HS-5 (cell line): ENCODE results near the gene GSN.

Experiments
- DNase-seq: peaks from one replicate; pipeline ENCODE4 v3.0.0-alpha.2; 2012; ENCODE audit warnings: low read depth

Gene GSN

GRCh38 chr9:121267689-121268597, at the start of gene GSN:
GSN (plus strand) TSS chr9:121268162; CDS start chr9:121301972, 33,810 bp downstream.
- DNase-seq = no peak

DNA sequence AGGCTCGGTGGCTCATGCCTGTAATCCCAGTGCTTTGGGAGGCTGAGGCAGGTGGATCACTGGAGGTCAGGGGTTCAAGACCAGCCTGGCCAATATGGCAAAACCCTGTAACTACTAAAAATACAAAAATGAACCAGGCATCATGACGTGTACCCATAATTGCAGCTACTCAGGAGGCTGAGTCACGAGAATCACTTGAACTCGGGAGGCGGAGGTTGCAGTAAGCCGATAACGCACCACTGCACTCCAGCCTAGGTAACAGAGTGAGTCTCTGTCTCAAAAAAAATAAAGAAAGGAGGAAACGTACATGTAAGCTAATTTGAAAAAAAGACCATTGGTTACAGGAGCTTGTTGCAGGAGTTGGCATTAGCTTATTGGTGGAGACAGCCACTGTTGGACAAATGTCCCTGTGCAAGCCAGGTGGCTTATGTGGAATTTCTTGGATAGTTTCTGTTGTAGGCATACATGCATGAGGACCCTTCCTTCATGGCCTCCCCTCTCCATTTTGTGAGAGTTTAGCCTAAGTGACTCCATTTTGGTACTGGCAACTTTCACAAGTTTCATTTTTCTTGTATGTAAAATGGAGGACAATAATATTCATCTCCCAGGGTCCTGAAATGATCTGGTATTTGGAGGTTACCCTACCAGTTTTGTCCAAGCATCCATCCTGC, 49.5 kb upstream of the GSN start:
- no peak for DNase-seq

DNA sequence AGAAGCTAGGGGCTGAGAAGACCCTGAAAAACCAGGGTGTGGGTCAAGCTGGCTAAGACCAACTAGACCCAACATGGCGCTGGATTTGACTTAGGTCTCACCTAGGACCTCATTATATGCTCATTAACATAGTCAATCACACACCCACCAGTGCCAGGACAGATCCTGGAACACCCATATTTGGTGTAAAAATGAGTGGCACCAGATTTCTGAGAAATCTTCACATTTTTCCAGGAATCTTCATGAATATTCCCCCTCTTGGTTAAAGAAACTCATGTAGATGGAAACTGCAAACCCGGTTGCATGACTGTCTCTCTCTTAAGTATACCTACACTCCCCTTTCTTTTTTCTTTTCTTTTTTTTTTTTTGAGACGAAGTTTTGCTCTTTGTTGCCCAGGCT, 48.4 kb upstream of the GSN start:
- no peak for DNase-seq

DNA sequence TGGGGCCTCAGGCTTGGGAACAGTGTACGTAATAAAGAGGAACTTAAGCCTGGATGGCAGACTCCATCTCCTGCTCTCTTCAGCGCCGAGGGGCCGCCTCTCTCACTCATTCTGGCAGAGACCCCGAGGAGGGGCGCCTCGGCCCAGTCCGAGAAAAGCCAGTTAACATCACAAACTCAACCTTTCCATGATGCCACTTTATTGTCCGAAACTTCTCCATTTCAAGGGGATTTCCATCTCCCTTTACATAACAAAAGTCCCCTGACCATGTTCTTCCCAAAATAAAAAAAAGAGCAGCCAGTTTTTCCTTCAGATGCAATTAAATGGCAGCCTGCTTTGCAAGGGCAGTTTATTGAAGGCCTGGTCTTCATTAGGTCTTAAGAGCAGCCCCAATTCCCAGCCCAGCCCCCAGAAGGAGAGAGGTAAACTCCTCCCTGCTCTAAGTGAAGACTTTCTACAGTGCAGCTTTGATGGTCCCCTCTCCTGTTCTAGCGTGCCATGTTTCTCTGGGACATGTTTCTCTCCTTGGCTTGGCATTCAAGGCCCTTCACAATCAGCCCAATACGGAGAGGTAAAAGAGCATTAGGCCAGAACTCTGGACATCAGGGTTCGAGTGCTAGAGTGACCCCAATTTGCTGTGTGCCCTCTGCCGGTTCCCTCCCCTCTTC, 46.8 kb upstream of the GSN start:
- DNase-seq = no peak

DNA sequence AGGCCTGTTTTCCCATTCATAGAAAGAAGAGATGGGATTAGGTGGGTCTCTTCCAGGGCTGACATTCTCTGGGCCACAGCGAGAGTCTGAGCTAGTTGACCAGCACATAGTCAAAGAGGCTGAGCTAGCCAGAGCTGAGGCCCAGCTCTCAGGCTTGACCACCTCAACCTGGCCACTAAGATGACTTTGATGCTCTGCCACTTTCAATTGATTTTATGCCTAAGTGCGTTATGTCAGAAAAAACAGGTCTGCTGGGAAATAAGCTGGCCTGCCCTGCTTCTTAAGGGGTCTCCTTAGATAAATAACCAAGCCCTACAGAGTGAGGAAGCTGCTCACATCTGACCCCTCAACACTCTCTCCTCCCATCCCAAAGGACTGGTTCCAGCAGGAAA, 46.3 kb upstream of the GSN start:
- no peak for DNase-seq

DNA sequence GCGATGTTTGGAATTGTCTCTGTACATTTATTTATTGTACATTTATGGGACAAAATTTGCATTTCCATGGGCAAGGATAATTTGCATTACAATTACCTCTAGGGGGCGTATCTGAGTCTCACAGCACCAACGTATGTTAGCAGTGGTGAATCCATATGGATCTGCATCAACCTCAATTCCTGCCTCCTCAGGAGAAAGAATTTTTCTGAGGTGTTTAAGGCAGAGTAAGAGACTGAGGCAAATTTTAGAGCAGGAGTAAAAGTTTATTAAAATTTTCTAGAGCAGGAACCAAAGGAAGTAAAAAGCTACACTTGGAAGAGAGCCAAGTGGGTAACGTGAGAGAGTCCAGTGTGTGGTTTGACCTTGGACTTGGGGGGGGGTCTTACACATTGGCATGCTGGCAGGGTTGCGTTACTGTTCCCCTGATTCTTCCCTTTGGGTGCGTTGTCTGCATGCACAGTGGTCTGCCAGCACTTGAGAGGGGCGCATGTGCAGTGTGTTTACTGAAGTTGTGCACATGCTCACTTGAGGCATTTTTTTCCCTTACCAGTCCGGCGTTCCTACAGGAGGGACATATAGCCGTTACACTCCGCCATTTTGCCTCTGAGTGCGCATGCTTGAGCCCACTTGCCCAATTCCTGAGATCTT, 45.3 kb upstream of the GSN start:
- no peak for DNase-seq

GRCh38 chr9:121225240-121225639, 42.7 kb upstream of the GSN start:
- DNase-seq = no peak

- DNase-seq = no peak
These were observed 41.8 kb upstream of the GSN start for GRCh38 chr9:121226175-121226574.

GRCh38 chr9:121227862-121228261, 40.1 kb upstream of the GSN start:
- no peak for DNase-seq

DNA sequence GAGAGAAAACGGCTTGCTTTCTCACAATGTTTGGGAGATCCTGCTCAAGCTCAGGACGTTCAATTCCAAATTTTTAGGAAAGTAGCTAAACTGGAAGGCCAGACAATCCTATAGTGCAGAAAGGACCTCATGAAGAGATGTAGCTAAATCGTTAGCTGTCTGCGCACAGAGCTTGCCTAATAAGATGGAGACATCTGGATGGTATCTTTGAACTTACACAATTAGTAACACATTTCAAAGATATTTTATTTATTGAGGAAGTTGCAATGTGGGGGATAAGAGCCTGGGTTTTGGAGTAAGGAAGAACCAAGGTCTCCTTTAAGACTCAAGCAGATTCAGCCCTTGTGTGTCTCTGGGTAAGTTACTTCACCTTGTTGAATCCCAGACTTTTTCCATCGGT, 37.7 kb upstream of the GSN start:
- no peak for DNase-seq

DNA sequence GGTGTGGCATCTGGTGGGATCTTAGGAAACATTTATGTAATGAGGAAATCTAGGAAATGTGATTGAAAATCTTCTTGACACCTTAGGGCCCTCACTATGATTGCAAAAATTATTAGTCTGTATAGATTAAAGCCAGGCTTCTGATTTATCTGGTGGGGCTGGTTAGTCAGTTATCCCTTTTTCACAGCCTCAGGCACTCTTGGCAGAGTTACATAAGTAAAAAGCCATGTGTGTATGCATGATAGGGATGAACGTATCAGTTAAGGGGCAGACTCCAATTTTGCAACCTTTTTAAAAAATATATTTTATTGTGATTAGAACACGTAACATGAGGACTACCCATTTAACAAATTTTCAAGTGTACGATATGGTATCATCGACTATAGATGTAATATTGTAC, 35.7 kb upstream of the GSN start:
- DNase-seq = no peak

DNA sequence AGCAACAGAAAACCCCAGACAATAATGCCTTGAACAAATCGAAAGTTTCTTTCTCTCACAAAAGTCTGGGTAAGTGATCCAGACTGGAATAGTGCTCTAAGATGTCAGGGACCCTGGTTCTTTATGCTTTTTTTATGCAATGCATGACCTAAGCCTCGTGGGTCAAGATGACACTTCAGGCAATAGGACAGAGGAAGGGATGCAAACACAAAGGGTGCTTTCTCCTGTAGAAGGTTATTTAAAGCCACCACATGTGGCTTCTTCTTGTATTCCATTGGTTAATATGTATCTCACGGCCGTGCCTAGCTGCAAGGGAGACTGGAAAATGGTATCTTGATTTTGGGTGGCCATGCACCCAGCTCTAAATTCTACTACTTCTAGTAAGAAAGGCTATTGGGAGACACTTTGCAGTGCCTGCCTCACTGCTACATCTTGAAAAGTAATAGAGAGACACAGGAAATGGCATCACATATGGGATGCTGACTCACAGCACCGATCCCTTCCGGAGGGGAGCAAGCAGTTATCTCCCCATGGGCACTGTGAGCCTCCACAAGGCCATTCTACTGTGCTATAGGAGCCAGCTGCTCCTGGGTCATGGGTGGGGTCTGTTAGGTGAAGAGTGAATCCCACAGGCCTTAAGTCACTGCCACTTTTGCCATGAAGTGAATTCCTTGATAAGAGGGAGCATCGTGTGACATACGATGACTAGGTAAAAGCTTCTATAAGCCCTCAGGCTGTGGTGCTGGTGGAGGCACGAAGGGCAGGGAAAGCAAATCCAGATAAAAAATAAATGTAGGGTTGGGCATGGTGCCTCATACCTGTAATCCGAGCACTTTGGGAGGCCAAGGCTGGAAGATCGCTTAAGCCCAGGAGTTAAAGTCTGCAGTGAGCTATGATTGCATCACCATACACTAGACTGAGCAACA, 33.8 kb upstream of the GSN start:
- DNase-seq = no peak

GRCh38 chr9:121234832-121235161, 33.2 kb upstream of the GSN start:
- no peak for DNase-seq

DNA sequence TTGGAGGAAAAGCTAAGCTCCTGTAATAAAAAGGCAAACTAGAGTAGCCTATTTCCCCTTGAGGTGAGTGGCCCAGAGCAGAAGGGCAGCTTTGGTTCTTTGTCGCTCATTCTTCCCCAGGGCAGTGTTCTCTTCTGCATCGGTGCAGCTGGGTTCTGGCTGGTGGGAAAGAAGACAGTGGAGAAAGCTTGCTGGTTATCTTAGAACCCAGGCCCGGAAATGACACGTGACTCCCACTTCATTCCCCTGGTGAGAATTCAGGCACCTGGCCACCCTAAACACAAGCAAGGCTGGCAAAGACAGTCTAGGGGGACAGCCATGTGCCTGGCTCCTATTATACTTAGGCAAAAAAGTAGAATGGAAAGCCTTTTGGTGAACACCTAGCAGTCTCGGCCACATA, 32.5 kb upstream of the GSN start:
- DNase-seq = no peak

DNA sequence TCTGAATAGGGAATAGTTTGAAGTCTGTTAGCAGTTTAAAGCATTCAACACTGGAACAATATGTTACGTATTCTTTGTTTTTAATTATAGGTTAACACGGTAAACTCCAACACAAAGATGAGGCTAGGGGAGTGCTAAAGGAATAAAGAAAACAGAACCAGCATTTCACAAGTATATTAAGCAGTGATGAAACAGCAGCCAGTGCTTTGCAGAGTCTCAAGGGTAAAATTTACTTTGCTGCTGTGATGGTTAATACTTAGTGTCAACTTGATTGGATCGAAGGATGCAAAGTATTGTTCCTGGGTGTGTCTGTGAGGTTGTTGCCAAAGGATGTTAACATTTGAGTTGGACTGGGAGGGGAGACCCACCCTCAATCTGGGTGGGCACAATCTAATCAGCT, 30.0 kb upstream of the GSN start:
- DNase-seq = no peak

GRCh38 chr9:121239071-121239470, 28.9 kb upstream of the GSN start:
- no peak for DNase-seq

DNA sequence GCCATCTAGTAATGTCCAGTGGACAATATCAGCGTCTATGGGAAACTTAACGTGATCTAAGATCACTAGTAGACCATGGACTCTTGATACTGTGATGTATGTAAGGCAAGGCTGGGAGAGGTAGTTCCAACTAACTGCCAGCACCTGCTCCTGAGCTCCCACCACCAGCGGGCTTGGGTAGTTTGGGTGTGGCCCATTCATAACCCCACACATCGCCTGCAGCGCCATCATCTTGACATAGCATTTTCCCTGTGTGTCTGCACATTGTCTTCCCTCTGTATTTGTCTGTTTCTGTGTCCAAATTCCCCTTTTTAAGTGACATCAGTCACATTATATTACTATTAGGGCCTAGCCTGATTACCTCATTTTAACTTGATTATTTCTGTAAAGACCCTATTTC, 28.1 kb upstream of the GSN start:
- no peak for DNase-seq

- DNase-seq = no peak
These were observed 27.4 kb upstream of the GSN start for GRCh38 chr9:121240472-121241135.

DNA sequence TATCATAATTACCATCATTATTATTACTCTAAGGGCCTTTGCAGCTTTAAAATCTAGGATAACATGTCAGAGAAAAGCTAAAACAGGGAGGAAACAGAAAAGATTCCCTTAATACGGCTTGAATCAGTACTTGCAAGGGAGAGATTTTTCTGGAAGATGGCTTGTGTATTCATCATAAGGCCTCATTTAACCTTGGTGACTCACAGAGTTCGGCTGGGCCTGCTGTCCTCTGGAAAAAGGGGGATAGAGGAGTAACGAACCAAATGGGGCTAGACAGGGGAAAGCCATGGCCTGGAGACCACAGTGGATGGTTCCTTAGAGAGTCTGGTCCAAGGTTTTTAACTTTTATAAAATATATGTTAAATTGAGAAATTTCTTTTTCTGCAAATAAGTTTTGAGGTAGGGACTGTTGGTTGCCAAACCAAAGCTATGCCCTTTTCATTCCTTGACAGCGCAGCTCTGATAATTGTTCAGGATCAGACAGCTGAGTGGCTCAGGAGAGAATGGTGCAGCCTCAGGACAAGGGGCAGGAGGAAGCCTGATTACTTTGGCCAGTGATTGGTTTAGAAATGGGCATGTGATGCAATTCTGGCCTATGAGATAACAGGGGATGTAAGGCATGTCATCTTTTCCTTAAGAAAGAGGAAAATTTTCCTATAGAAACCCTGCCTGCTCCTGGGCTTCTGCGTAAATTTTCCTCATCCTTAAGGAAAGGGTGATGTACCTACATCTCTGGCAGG, 25.6 kb upstream of the GSN start:
- no peak for DNase-seq

GRCh38 chr9:121242959-121243346, 25.0 kb upstream of the GSN start:
- no peak for DNase-seq
